Stimulated activated CD8-positive, alpha-beta memory T cell treated with anti-CD3 and anti-CD28 coated beads, Interleukin-12 subunit alpha, Interleukin-12 subunit beta, amount 100 ng/mL, for 4 hours (primary cell): ENCODE data around the gene PLEKHA7.
"Not testable (repeated sequence)": the region's sequence is repeated elsewhere in the genome, so short reads cannot be mapped to it uniquely, and the experiment has no call there.

ENCODE experiments used
- DNase-seq: peaks from one replicate; pipeline ENCODE4 v3.0.0-alpha.2; 2020; ENCODE audit warnings: low read depth

PLEKHA7 gene

DNA sequence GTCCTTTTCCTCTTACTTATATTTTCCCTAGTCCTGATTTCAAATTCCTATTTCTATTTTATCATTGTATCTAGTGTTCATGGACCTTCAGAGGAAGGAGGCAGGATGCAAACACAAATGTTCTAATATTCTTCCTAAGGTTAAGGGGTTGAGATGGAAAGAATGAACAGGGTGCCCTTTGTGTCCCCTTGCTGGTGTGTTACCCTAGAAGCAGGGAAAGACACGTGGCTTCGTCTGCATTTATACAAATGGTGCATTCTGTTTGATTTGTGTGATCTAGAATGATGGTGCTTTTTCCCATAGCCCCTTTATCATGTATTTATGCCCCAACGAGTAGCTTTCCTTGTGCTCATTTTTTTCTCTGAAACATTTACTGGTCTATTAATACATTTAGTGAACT is 76.2 kb downstream of the PLEKHA7 start:
- DNase-seq = no peak

DNA sequence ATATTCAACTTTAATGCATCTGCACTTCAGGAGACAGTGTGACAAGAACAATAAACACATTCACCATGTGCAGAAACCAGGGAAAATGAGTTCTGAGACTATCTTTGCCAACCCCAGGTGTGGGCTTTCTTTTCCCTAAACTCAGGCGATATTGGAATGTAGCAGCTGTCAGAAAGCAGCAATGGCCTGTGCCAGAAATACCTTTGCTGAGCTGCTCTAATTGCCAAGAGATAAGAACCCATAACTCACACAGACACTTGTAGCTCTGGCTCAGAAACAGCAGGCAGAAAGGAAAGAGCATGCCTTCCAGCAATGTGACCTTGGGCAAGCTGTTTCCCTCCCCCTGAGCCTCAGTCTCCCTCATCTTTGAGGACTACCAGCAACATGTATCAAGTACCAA is 77.6 kb downstream of the PLEKHA7 start:
- no peak for DNase-seq

DNA sequence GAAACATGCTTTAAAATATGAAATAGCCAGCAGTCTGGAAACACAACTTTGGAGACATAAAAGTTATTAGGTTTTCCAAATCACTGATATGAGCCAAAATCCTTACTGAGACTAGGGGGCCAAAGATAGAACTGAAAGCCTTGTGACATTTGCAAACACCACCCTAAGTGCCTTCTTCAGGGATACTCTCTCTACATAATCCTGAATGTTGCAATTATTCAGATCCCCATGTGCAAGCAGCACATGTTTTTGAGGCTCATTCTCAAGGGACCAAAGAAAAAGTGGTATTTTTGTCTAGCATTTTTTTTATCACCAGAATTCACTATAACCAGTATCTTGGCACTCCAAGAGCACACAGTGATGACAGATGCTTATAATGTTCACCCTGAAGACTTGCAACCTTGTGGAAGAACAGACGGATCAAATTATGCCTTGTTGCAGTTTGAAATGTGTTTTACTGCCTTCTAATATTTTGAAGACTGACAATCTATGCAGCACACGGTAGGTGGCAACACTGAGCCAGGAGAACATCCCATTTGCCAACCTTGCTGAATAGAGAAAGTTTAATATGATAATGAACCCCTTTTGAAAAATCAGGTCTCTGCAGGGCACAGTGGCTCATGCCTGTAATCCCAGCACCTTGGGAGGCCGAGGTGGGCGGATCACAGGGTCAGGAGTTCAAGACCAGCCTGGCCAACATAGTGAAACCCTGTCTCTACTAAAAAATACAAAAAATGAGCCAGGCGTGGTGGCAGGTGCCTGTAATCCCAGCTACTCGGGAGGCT is 78.5 kb downstream of the PLEKHA7 start:
- DNase-seq = no peak

DNA sequence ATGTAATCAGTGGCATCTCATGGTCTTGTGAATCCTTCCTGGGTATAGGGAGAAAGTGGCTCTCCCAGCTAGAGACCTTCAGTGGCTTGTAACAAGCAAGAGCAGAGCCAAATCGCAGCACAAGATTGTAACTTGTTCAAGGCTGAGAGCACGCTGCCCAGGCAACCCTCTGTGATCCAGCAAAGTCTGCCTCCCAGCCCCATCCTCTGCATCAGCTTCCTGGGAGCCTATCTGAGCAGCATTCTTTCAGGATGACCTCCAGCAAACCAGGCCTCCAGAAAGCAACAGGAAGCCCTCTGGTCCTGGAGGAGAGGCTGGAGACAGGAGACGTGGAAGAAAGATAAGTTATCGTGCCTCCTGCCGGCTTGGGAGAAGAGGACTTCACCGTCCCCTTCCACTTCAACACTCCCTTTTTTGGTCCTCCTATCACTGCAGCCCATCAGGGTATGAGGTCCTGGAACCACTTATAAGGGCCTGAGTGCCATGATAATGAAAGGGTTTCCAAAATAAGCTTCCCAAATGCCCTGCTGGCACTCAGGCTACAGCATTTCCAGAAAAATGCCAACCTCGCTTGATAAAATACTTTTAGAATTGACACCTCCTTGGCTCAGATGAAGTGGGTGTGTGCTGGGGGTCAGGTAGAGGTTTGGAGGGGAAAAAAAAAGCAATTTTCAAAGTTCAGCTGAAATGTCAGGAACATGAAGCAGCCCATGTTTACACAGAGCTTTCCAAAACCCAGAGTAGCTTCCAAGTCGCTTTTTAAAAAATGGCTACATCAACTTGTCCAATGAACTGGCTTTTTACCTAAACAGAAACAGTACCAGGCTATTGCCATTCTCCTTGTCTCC is 80.2 kb downstream of the PLEKHA7 start:
- no peak for DNase-seq

DNA sequence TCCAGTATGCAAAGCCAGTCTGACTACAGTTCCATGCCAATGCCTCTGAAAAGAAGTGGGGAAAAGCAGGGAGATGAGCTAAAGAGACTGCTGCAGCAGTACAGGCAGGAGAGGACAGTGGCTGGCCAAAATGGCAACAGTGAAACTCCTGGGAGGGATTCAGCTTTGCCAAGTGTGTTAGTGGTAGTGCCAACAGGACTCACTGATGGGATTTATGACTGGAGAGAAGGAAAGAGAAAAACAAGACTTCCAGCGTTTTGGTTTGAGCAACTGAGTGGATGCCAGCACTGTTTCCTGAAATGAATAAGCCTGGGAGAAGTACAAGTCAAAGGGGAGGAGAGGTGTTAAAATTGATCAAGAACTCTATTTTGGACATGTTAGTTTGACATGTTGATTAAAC is 80.9 kb downstream of the PLEKHA7 start:
- no peak for DNase-seq

DNA sequence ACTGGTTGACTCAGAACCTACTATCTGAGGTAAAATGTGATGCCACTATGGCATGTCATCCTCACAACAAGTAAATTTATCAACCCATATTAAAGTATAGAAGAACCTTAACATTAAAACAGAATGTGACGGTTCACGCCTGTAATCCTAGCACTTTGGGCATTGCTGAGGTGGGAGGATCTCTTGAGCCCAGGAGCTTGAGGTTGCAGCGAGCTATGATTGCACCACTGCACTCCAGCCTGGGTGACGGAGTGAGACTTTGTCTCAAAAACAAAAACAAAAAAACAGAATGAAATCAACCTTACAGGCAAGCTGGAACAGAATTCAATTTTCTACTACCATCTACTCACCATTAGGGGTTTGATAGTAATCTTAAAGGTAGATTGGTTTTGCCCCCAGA is 86.2 kb downstream of the PLEKHA7 start:
- DNase-seq = no peak

DNA sequence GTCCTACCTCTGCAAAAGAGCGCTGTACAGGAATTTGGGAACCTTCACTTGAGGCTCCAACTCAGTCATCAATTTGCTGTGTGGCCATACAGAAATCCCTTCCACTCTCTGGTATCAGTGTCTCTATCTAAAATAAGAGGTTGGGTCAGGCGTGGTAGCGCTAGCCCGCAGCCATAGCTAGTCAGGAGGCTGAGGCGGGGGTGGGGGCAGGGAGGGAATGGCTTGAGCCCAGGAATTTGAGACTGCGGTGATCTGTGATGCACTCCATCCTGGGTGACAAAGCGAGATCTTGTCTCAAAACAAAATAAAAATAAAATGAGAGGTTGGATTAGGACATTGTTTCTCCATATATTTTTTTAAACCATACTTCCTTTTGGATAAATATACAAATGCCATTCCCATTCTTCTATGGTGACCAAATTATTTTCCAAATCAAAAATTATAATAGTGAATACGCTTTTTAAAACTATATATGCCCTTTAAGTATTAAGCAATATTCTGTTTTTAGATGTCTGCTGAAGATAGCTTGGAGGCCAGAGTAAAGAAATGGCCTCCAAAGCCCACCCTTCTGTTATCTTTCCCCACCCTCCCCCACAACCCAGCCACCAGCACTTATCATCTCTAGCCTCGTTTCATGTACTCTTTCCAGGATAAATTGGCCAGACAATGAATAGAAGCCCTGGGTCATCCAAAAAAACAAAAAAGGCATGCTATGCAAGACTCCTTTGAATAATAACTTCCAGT is 87.2 kb downstream of the PLEKHA7 start:
- no peak for DNase-seq

DNA sequence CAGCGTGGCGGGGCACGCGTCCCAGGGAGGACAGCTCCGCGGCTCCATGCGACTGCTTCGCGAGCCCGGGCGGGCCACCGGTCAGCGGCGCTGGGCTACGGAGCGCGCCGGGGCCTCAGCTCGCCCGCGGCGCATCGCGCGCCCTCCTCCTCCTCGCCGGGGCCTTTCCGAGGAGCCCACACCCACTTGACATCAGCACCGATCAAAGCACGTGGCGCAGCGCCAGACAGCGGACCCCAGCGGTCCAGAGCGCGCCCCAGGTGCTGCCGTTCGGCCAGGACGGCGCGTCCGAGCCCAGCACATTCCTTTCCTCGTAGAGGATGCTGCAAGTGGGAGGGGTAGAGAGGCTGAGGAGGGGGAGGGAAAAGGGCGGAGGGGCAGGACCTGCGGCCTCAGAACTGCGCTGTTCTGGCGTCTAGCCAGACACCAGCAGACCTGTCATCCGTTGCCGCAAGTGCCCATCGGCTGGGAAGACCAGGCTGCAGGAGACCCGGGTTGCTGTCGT is 88.6 kb downstream of the PLEKHA7 start:
- no peak for DNase-seq

DNA sequence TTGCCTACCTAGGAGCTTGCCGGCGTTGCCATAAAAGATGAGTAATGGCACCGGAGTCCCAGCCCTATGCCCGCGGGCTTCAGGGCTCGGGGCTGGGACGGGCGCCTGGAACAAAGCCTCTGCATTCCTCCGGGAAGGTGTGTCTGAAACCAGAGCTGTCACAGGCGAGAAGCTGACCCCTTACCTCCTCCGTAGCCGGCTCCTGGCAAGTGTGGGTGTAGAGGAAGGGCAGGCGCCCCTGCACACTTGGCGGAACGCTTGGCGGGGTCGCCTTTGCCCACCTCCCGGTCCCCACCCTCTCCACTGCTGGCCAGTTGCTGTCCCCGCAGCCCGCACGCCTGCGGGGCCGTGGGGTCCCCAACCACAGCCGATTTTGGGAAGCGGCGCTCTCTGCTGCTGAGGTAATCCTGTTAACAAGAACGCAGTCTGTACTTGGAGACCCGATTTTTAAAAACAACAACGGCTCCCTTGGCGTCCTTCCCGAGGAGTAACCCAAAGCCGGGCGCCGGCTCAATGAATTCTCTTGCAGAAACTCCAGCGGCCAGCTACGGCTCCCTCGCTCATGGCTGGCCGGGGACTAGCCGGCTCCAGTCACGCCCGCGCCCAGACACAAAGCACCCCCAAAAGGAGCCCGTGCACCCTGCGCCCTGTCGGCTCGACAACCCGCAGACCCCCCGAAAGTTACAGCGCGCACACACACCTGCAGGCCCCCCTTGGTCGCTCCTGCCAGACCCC is 89.2 kb downstream of the PLEKHA7 start:
- no peak for DNase-seq

DNA sequence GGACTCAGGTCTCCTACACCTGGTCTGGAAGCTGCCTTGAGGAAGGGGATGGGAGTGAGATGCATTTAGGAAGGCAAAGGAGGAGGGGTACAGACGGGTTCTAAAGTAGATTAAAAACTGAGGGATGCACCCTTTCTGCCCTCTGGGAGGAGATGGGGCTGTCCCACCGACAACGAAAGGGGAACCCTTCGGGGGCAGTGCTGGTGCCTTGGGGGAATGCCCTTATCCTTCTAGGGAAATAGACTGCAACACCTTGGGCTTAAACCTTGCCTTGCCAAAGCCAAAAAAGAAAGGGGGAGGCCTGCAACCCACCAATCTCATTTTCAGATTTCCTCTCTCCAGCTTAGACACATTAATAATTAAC is 89.8 kb downstream of the PLEKHA7 start:
- DNase-seq = no peak

DNA sequence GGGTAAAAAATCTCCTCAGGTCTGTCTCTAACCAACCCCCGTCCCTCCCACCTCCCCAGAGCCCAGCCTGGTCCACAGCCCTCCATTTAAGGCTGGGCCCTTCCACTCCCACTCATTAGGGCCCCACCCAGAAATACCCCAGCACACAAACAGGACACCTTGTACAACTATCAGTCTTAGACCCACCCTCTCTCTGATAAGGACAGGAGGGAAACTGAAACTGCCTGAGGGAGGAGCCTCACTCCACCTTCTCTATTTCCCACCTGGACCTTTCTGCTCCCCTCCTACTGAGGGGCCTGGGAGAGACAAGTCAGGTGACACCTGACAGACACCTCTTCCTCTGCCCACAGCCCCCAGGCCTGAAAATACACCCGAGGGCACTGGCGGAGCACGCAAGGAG is 90.2 kb downstream of the PLEKHA7 start:
- no peak for DNase-seq

DNA sequence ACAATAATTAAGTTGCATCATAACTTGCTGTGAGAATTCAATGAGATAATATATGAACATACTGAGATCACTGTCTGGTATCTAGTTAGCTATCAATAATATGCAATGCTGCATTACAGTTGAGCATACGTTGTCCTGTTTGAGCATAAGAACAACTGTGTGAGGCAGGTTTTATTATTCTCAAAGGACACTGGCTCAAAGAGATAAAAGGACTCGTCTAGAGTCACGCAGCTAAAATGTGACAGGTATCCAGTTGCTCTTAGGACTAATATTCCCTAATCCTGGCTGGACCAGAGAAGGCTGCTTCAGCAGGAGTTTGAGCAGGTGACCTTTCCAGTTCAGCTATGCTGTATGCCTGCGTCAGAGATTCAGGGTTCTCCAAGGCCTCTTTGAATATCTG is 92.5 kb downstream of the PLEKHA7 start:
- DNase-seq = no peak

DNA sequence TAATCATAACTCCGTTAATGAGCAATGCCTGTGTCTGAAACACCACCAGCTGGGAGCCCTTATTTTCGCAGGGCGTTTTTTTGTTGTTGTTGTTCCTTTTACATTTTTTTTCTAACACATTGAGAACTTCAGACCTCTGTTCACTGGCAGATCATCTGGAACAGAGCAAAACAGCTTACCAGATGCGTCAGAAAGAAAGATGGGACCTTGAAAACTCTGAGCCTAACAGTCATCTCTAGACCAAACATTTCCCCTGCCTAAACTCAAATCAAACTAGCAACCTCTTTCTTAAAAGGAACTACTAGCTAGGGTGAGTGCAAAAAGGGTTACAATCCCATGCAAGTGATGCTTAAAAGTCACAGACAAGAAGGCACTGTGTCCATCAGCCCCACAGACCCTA is 93.2 kb downstream of the PLEKHA7 start:
- DNase-seq = no peak

DNA sequence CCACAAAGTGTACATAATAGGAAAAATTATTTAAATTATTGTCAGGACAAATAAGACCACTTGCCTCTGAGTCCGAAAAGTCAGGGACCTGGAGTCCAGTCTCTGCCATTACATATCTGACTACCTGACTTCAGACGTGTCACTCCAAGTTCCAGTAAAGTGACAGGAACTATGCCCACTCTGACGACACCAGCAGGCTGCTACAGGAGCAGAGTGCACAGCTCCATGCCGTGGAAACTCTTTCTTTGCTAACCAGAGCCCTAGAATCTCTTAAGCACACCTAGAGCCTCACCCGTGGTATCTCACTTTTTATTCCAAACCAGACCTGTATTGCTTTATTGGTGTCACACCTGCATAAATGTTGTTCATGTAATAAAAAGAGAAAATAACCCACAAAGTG is 93.7 kb downstream of the PLEKHA7 start:
- no peak for DNase-seq

DNA sequence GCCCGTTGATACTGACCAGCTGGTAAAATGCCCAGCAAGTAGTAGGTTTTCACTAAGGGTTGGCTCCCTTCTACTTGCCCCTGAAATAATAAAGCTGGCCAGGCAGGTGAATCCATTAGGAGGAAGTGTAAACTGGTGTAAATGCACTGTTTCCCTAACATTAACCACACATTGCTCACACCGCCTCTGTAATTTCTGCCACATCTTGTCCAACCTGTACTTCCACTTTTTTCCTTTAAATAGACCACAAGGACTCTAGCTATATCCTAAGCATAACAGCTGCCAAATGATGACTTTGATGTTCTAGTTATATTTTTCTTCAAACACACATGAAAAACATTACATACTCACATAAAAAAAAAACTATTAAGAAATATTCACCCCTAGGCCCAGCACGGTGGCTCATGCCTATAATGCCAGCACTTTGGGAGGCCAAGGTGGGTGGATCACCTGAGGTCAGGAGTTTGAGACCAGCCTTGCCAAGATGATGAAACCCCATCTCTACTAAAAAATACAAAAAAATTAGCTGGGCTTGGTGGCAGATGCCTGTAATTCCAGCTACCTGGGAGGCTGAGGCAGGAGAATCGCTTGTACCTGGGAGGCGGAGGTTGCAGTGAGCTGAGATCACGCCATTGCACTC is 95.6 kb downstream of the PLEKHA7 start:
- DNase-seq = not testable (repeated sequence)

DNA sequence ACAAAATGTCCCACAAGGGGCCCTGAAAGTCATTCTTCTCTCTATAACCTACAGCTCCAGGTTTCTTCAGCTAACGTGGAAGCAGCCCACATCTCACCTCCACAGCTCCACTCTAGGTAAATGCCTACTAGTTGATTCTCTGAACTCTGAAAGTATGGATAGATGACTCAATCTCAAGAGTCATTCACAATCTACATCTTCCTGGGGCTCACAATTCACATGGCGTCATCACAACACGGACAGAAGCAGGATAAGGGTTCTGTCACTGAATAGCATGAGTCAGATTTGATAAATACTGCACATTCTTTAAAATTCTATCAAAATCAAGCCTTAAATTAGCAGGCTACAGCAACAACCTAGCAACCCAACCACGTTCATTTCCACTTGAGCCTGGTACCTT is 96.3 kb downstream of the PLEKHA7 start:
- DNase-seq = no peak

DNA sequence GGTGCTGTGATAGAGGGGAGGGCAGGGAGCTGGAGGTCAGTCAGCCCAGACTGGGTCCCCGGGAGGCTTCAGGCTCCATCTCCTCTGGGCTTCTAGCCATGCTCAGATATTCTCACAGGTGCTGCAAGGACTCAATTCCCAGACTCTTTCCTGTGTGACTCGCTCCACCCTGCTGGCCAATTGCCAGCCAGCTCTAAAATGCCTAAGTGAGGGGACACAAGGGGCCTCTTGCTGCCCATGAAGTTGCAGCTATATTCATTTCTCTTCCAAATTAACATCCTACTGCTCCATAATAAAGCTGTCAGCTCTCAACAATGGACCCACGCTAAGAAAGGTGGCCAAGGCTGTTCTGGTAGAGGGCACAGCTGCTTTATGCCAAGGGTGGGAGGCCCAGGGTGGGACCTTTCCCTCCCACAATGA is 101.5 kb downstream of the PLEKHA7 start:
- no peak for DNase-seq

DNA sequence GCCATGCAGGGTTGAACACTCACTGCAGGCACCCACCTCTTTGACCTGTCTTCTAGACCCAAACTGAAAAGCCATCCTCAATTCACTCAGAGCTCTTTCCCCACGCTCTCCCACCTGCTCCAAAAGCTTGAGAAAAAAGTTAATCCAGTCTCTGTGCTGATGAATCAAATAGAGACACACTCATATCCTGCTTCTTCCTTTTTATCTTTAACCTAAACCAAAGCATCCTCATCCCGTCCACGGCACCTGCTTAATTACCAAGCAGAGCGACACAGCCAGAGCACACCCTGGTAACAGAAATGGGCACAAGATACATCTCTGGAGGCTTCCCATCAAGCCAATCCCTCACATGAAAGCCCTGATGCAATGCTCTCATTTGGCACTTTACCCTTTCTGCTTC is 102.6 kb downstream of the PLEKHA7 start:
- no peak for DNase-seq

DNA sequence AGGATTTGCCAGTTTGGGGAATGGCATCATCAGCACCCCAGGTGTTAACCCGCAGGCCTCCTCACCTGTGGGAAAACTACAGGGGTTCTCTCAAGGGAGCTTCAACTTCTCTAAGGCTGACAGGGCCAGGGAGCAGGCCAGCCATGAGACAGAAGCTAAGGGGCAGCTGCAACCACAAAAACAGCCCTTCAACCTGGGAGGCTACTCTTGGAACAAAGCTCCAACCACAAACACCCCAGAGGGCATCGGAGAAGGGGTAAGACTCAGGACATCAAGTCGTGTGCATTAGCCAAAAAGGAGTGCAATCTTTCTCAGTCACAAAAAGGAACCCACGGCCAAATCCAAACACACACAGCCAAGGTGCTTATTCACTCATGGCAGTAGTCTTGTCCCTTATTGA is 103.0 kb downstream of the PLEKHA7 start:
- no peak for DNase-seq

DNA sequence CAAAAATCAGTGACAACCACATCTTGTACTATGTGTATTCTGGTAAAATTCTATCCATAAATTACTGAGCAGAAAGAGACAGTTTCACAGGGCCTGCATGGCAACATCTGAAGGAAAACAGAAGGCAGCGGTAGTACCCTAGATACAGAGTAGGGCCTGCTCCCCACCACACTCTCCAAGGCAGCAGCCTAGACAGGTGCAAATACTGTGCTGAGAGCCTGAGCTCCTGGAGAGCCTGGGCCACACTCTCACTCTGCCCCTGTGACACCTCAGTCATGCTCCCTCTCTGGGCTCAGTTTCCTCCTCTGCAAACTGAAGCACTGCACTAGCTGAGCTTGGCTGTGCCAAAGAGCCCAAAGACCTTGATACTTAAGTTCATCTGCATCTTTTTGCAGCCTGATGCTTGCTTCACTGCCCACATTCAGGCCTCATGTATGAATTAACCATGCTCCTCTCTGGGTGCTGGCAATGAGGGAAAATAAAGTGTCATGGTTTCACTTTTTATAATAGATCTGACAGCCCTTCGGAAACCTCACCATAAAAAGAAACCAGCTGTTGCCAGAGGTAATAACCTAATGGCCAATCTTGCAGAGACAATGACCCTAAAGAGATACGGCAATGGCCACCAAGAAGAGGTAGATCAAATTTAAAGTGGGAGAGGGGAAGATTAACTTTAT is 104.7 kb downstream of the PLEKHA7 start:
- DNase-seq = no peak

DNA sequence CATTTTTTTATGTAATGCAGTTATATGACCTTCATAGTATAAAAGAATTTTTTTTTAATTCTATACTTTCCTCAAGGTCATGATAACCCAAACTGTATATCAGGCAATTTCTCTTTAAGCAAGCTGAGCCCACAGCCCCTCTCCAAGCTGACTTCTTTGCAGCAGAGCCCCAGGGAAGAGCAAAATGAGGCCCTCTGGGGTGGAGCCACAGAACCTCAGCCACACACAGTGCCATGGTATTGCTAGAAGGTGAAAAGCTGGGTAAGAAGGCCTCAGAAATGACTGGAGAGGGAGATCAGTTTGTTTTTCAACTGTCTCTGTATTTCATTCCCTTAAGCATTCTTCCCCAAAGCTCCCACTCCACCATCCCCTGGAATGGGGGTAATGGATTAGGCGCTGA is 108.8 kb downstream of the PLEKHA7 start:
- DNase-seq = no peak
